Measurements from ENCODE around the gene TTC29.

Gene TTC29

GRCh38 chr4:146661367-146661766 lies 284.3 kb downstream of the TTC29 start:
- H3K27ac ChIP-seq = no peak overlapping the region
- H3K4me3 ChIP-seq = no peak overlapping the region
- no peak for TF ChIP-seq CTCF (IDR thresholded peaks at IDR 0.05)
- no peak for DNase-seq (ENCODE audit: low spot score)
